Choroid plexus epithelial cell (primary cell): Measurements from ENCODE around the gene KPTN.
A peak's percentile ranks its signal among the peaks of the same experiment; 100 is the strongest.

Experiments used
- DNase-seq: peaks from one replicate; pipeline ENCODE4 v3.0.0-alpha.2; 2010; ENCODE audit warnings: low read depth
- H3K4me3 ChIP-seq: 2 replicates; pipeline ENCODE4 v1.5.1; 2011; ENCODE audit warnings: low read depth, mild to moderate bottlenecking, control low read depth, low read length, moderate library complexity
- TF ChIP-seq, protein P1 (sequence below): conservative IDR thresholded peaks from 2 replicates; pipeline ENCODE4 v1.5.1; 2011; ENCODE audit warnings: low read depth, mild to moderate bottlenecking, control low read depth, inconsistent platforms, low read length, moderate library complexity

Gene KPTN

DNA sequence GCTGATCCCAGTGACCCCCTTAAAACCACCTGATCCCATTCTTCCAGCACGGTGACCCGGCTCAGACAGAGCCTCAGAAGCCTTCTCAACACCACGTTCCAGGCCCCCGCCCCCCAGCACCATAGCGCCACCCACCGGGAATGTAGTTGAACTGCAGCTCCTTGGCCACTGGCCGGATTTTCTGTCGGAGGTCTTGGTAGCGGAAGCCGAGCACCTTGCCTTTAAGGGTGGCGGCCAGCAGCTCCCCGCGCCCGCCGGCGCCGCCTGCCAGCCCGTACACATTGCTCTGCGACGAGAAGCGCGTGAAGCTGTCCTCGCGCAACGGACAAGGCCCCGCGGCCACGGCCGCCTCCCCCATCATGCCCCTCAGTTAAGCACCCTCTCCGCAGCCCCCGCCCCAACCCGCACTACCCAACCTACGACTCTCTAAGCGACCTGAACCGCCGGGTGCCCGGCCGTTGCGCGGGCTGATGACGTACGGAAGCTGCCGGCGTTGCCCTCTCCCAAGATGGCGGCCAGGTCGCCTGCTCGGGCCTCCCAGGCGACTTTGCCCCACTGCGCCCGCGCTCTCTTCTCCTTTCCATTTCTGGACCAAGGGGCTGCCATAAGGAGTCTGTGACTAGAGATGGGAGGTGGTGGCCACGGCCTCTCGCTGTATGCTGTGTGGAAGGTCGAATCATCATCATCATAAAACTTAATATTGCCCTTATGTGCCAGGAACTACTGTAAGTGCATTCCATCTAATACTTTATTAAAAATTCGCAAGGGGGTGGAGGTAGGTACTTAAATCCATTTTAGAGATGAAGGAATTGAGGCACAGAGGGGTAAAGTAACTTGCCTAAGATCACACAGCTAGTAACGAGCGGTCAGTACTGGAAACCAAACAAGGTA is at the start of gene KPTN:
Gene KPTN (minus strand): TSS at position 420 of the 891 bp plus-strand sequence. CDS start 59 bp downstream, at position 361.
- H3K4me3 ChIP-seq, result peak within 1 kb of the TSS; percentile 71
- peak; percentile 93 for DNase-seq
- TF ChIP-seq, protein P1, sequence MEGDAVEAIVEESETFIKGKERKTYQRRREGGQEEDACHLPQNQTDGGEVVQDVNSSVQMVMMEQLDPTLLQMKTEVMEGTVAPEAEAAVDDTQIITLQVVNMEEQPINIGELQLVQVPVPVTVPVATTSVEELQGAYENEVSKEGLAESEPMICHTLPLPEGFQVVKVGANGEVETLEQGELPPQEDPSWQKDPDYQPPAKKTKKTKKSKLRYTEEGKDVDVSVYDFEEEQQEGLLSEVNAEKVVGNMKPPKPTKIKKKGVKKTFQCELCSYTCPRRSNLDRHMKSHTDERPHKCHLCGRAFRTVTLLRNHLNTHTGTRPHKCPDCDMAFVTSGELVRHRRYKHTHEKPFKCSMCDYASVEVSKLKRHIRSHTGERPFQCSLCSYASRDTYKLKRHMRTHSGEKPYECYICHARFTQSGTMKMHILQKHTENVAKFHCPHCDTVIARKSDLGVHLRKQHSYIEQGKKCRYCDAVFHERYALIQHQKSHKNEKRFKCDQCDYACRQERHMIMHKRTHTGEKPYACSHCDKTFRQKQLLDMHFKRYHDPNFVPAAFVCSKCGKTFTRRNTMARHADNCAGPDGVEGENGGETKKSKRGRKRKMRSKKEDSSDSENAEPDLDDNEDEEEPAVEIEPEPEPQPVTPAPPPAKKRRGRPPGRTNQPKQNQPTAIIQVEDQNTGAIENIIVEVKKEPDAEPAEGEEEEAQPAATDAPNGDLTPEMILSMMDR, result peak; percentile 96

DNA sequence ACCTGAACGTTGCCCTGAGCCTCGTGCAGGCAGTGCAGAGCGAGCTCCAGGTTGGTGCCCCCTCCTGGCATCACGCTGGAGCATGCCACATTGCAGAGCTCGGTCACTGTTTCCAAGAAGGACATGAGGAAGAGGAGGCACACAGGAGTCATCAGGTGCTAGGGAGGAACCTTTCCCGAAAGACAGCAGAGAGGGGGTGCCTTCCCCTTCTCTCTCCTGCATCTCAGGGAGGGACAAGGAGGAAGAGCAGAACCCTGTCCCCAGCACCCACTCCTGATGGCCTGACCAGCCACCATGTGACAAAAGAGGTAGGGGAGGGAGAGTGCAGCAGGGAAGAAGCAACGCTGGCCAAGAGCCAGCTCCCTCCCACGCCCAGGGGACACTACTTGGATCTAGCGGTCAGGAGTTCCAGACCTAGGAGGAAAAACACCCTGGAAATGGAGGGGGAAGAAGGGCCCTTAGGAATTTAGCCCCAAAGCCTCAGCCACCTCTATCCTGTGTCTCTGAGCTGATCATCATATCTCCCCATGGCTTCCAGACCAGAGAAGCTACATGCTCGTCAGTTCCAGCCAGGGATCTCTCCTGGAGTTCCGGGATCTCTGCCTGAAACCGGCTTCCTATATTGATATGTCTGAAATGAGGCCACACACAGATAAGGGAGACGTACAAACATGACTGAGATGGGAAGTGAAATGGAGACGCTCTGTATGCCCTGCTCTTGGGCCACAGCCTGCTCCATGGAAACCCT is 47.8 kb upstream of the KPTN start:
- H3K4me3 ChIP-seq, result no peak overlapping the region
- DNase-seq, result peak; percentile 24
- TF ChIP-seq, protein P1, result no peak

DNA sequence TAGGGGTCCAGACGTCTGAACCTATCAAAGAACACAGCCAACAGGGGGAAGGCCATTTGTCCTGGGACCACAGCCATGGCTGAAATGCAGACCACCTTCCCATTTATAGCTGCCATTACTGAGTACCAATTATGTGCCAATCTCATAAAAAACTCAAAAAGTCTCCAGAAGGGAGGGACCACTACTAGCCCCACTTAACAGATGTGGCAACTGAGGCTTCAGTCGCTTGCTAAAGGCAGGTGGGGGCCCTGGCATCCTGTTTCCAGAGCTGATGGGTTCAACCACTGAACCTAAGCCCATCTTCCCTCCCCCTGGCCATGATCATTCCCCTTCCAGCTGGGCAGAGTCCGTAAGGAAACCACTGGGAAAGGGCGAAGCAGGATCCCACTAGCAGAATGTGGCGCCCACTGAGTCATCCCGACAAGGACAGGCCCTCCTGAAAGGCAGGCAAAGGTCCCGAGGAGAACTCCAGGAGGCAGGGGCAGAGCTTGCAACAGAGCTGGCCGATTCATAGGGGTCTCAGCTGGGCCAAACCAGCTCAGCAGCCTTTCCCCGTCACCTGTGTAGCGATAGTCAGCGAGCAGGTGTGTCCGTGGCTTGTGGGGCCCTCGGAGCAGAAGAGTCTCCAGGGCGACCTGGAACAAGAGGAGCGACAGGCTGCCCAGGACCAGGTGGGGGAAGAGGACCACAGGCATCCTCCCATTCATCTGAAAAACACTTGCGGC is 45.2 kb upstream of the KPTN start:
- DNase-seq, result no peak
- H3K4me3 ChIP-seq, result no peak overlapping the region
- TF ChIP-seq, protein P1, result no peak

DNA sequence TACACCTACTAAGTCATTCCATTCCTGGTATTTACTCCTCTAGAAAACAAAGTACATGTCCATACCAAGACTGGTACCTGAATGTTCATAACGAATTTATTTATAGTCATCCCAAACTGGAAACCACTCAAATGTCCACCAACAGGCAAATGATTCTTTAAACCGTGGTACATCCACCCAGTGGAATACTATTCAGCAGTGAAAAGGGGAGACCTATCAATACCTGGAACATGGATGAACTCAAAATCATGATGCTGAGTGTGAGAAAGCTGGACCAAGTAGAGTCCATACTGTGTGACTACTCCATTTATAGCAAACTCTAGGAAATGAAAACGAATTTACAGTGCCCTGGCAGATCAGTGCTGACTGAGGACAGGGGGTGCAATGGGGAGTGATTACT is 42.8 kb upstream of the KPTN start:
- DNase-seq, result no peak
- no peak overlapping the region for H3K4me3 ChIP-seq
- TF ChIP-seq, protein P1, result no peak

DNA sequence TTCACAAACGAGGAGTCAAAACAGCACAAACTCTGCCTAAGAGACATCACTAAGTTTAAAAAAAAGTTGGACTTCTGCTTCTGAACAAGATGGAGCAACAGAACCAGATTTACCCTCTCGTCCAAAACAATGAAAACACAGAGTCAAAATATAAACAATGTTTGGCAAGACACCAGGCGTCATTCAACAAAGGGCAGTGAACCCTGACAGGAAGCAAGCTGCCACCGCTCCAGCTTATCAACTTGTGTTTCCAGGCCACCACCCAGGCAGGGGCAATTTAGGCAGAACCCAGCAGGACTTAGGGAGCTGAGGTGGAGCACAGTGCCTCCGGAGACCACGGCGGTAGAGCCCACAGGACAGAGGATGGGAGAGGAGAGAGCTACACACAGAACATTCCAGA is 39.5 kb upstream of the KPTN start:
- H3K4me3 ChIP-seq, result no peak overlapping the region
- TF ChIP-seq, protein P1, result no peak
- no peak for DNase-seq

DNA sequence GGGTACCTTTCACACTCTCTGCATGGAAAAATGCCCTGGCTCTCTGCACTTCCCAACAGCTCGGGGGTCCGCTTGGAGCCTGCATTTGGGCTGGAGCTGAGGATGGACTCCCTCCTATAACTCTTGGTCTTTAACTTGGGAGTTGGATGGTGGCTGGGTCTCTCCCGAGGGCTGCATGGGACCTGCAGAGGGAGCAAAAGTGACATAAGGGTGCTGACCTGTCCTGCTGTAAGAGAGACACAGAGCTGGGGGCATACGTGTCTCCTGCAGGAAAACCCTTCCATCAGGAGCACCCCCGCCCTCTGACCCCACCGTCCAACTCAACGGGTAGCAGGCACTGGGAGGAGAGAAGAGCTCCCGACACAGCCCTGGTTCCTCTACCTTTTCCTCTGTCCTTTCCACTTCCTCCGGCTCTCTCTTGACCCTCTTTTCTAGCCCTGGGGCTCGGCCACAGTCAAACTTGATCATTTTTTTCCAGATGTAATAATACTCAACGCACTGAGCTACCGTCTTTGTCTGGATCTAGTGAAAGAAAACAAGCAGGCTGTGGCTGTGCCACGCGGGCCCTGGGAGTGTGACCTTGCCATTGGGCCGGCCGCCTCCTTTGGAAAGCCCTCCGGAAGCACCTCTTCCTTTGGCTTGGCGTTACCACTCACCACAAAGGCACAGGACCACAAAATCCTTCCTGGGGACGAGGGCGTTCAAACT is 37.6 kb upstream of the KPTN start:
- TF ChIP-seq, protein P1, result no peak
- H3K4me3 ChIP-seq, result no peak overlapping the region
- no peak for DNase-seq
